ENCODE results near the gene NRIP3. TPM values are rescaled to one million over a fixed set of nuclear protein-coding genes. Genes with fewer than 3 reads are reported as not detected.
"Not testable (repeated sequence)": the region's sequence is repeated elsewhere in the genome, so short reads cannot be mapped to it uniquely, and the experiment has no call there.

The NRIP3 gene
- total and polyA plus RNA-seq, 3 experiments from 2014 or later, result 0.10 to 2.2 (median 1.4) TPM

DNA sequence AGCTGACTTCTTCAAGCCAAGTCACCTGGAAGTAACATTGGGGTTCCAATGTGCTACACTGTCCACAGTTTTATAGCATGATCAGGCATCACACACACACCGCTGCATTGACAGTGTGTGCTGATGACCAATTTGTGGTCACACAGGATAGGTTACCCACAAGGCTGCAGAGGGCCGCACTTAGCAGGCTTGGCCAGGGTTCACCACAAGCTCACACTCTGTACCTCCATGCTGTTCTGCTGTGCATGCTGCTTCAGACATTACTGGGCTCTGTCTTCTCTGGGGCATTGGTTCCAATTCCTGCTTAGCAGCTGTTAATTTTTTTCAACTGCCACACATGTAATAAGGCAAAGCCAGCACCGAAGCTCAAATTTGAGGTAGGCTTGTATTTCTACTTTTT is 11.0 kb upstream of the NRIP3 start:
- H3K27me3 Mint-ChIP-seq, result peaks cover 5 to 10% of the 10 kb centered on the region in 2 donors
- no peaks in the 10 kb centered on the region for H3K27me3 ChIP-seq (ENCODE audit: insufficient read depth, low read length, poor library complexity, severe bottlenecking)
- H3K4me1 Mint-ChIP-seq, result peaks cover 8 to 25% (median 11%) of the 10 kb centered on the region in 3 donors
- no peak for DNase-seq
- H3K9me3 Mint-ChIP-seq, result peaks cover 0 to 4% (median 0%) of the 10 kb centered on the region in 5 donors
- H3K36me3 ChIP-seq (ENCODE audit: insufficient read depth, low read length), result no peaks in the 10 kb centered on the region
- no peaks in the 10 kb centered on the region for H3K36me3 Mint-ChIP-seq
- no peak overlapping the region for H3K4me3 Mint-ChIP-seq
- H3K27ac Mint-ChIP-seq, result no peak overlapping the region
- ChIA-PET POLR2A (no interaction called here), CTCF (interaction anchor here (0.8 to 5.8 kb wide), 10 partner anchors 9 to 520 kb away, joined by 3 to 51 read pairs (median 8); partner anchors contain the start of gene NRIP3)
- H3K4me3 ChIP-seq (ENCODE audit: low read length), result no peak overlapping the region
- no peaks in the 10 kb centered on the region for H3K9me3 ChIP-seq (ENCODE audit: low read length)
- peaks cover 6% of the 10 kb centered on the region for H3K4me1 ChIP-seq (ENCODE audit: insufficient read depth, low read length)
- H3K27ac ChIP-seq (ENCODE audit: low read depth, low read length), result no peak overlapping the region

DNA sequence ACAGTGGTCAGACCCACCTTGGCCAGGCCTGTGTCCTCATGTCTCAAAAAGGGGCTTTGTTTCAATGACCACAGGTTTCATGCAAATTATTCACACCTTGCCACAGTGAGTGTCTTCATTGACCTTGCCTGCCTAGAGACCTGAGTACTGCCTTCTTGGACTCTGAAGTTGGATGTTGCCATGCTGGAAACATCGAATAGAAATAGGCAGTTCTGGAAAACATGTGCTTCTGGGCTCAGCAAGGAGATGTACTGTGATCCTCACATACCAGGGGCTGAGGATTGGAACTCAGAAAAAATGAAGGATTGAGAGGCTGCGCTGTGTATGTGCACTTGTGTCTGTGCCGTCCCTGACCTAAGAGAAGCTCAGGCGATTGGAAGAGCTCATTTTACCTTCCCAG is 9.6 kb upstream of the NRIP3 start:
- Histone ChIP-seq H3K4me1 (ENCODE audit: insufficient read depth, low read length) (peaks cover 6% of the 10 kb centered on the region), H3K9me3 (ENCODE audit: low read length) (no peaks in the 10 kb centered on the region), H3K27ac (ENCODE audit: low read depth, low read length) (no peak overlapping the region), H3K4me3 (ENCODE audit: low read length) (no peak overlapping the region), H3K36me3 (ENCODE audit: insufficient read depth, low read length) (no peaks in the 10 kb centered on the region), H3K27me3 (ENCODE audit: insufficient read depth, low read length, poor library complexity, severe bottlenecking) (no peaks in the 10 kb centered on the region)
- no peak for DNase-seq
- ChIA-PET POLR2A (no interaction called here), CTCF (interaction anchor here (1.0 to 5.8 kb wide), 3 partner anchors 54 to 493 kb away, joined by 6 to 51 read pairs (median 7); no protein-coding TSS in a partner anchor)
- Mint-ChIP-seq H3K9me3 (peaks cover 0 to 4% (median 0%) of the 10 kb centered on the region in 5 donors), H3K4me1 (peaks cover 8 to 25% (median 11%) of the 10 kb centered on the region in 3 donors), H3K36me3 (no peaks in the 10 kb centered on the region), H3K27ac (no peak overlapping the region), H3K4me3 (no peak overlapping the region), H3K27me3 (peaks cover 5 to 10% of the 10 kb centered on the region in 2 donors)

DNA sequence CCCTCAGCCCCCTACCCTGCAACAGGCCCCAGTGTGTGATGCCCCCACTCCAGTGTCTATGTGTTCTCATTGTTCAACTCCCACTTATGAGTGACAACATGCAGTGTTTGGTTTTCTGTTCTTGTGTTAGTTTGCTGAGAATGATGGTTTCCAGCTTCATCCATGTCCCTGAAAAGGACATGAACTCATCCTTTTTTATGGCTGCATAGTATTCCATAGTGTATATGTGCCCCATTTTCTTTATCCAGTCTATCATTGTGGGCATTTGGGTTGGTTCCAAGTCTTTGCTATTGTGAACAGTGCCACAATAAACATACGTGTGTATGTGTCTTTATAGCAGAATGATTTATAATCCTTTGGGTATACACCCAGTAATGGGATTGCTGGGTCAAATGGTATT is 5.7 kb upstream of the NRIP3 start:
- CTCF ChIA-PET, H3K36me3 Mint-ChIP-seq: not testable (repeated sequence)

DNA sequence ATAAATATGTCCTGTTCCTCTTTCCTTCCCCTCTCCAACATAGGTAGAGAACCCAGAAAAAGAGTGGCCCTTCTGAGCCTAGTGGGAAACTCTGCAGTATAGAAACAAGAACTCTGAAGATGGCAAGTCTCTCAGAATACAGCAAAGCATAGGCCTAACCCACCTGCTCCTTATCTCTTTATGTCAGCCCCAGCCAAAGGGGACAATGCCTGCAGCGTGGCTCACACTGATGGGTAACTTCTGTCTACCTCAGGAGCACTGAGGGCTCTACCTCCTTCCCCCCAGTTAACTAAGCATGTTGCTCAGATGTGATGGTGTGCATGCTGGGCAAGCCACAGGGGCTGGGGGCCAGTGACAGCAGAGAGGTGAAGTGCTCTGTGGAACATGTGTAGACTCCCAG is 4.9 kb upstream of the NRIP3 start:
- CTCF ChIA-PET, result no interaction called here

More for the DNA sequence above, 5.7 kb upstream of the NRIP3 start:
- H3K27ac Mint-ChIP-seq; H3K9me3 Mint-ChIP-seq; H3K36me3 ChIP-seq (ENCODE audit: insufficient read depth, low read length); DNase-seq; H3K4me3 Mint-ChIP-seq; H3K27ac ChIP-seq (ENCODE audit: low read depth, low read length); H3K9me3 ChIP-seq (ENCODE audit: low read length); POLR2A ChIA-PET; H3K4me1 Mint-ChIP-seq; H3K27me3 ChIP-seq (ENCODE audit: insufficient read depth, low read length, poor library complexity, severe bottlenecking); H3K4me1 ChIP-seq (ENCODE audit: insufficient read depth, low read length); H3K4me3 ChIP-seq (ENCODE audit: low read length); H3K27me3 Mint-ChIP-seq: not testable (repeated sequence)

DNA sequence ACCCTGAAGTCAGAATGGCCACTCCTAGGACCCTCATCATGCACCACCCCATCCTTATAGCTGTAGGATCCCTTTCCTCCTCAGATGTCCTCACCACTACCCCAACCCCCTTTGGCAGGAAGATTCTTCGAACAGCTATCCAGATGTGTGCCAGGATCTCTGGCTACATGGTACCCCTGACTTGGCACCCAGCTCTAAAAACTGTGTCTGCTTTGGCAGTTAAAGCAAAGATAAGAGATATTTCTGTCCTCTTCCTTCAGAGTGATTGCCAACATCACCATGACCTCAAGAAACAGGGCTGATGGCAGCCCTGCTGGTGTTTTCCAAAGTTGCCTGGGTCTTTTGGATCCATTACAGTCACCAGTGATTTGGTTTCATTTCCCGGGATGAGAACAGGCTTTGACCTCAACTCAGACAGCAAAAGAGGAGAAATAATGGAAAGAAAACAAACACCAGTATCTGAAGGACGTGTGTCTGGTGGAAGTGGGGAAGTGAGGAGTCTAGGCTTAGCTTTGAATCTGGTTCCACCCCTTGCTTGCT is 4.3 kb upstream of the NRIP3 start:
- POLR2A ChIA-PET, result no interaction called here
- Mint-ChIP-seq H3K27me3 (peaks cover 2 to 10% of the 10 kb centered on the region in 2 donors), H3K36me3 (peaks cover 0 to 2% (median 0%) of the 10 kb centered on the region in 3 donors)

More for the DNA sequence above, 4.9 kb upstream of the NRIP3 start:
- Mint-ChIP-seq H3K27ac (peak overlapping the region in 1 of 8 donors; percentile 19), H3K9me3 (peaks cover 0 to 4% (median 0%) of the 10 kb centered on the region in 5 donors), H3K4me3 (no peak overlapping the region), H3K27me3 (peaks cover 0 to 10% of the 10 kb centered on the region in 2 donors), H3K36me3 (peaks cover 0 to 2% (median 0%) of the 10 kb centered on the region in 3 donors), H3K4me1 (peaks cover 5 to 10% (median 7%) of the 10 kb centered on the region in 3 donors)
- no peaks in the 10 kb centered on the region for H3K9me3 ChIP-seq (ENCODE audit: low read length)
- DNase-seq, result no peak
- H3K36me3 ChIP-seq (ENCODE audit: insufficient read depth, low read length), result no peaks in the 10 kb centered on the region
- POLR2A ChIA-PET, result no interaction called here
- no peaks in the 10 kb centered on the region for H3K27me3 ChIP-seq (ENCODE audit: insufficient read depth, low read length, poor library complexity, severe bottlenecking)
- H3K4me3 ChIP-seq (ENCODE audit: low read length), result no peak overlapping the region
- H3K27ac ChIP-seq (ENCODE audit: low read depth, low read length), result no peak overlapping the region
- H3K4me1 ChIP-seq (ENCODE audit: insufficient read depth, low read length), result no peaks in the 10 kb centered on the region

DNA sequence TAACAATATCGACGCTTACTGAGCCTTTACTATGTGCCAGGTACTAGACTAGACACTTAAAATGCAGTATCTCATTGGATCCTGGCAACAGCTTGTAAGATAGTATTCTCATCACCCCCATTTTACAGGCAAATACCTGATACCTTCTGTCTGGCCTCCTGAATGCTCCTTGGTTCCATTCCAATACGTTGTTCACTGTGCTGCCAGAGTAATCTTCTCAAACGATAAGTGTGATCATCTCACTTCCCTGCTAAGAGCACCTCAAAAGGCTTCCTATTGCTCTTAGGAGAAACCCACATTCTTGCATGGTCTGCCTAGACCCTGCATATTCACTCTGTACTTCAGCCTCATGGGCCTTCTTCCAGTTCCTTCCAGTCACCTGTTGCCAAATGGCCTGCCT is 1.3 kb upstream of the NRIP3 start:
- peaks cover 11 to 16% of the 10 kb centered on the region in 2 donors for H3K27me3 Mint-ChIP-seq
- H3K36me3 Mint-ChIP-seq, result peaks cover 0 to 2% (median 0%) of the 10 kb centered on the region in 3 donors
- ChIA-PET POLR2A (interaction anchor here (0.5 kb wide), 1 partner anchor 242 kb away, joined by 4 read pairs; no protein-coding TSS in a partner anchor), CTCF (interaction anchor here (3.0 kb wide), 1 partner anchor 11 kb away, joined by 21 read pairs; no protein-coding TSS in a partner anchor)
- H3K9me3 Mint-ChIP-seq, result peaks cover 0 to 2% (median 0%) of the 10 kb centered on the region in 5 donors
- peak overlapping the region in 7 of 8 donors; percentile 0 to 70 (median 22) for H3K27ac Mint-ChIP-seq
- Histone ChIP-seq H3K27ac (ENCODE audit: low read depth, low read length) (no peak overlapping the region), H3K9me3 (ENCODE audit: low read length) (no peaks in the 10 kb centered on the region), H3K36me3 (ENCODE audit: insufficient read depth, low read length) (no peaks in the 10 kb centered on the region), H3K4me1 (ENCODE audit: insufficient read depth, low read length) (peaks cover 12% of the 10 kb centered on the region), H3K4me3 (ENCODE audit: low read length) (no peak overlapping the region), H3K27me3 (ENCODE audit: insufficient read depth, low read length, poor library complexity, severe bottlenecking) (peaks cover 17% of the 10 kb centered on the region)
- peaks cover 14 to 20% (median 18%) of the 10 kb centered on the region in 3 donors for H3K4me1 Mint-ChIP-seq
- peak overlapping the region; percentile 63 to 81 (median 67) for H3K4me3 Mint-ChIP-seq
- no peak for DNase-seq

More for the DNA sequence above, 4.3 kb upstream of the NRIP3 start:
- Histone ChIP-seq H3K27ac (ENCODE audit: low read depth, low read length) (no peak overlapping the region), H3K4me1 (ENCODE audit: insufficient read depth, low read length) (peaks cover 6% of the 10 kb centered on the region), H3K27me3 (ENCODE audit: insufficient read depth, low read length, poor library complexity, severe bottlenecking) (no peaks in the 10 kb centered on the region), H3K9me3 (ENCODE audit: low read length) (no peaks in the 10 kb centered on the region), H3K4me3 (ENCODE audit: low read length) (no peak overlapping the region), H3K36me3 (ENCODE audit: insufficient read depth, low read length) (no peaks in the 10 kb centered on the region)
- Mint-ChIP-seq H3K9me3 (peaks cover 0 to 4% (median 0%) of the 10 kb centered on the region in 5 donors), H3K27ac (peak overlapping the region in 2 of 8 donors; percentile 7 to 13), H3K4me3 (no peak overlapping the region), H3K4me1 (peaks cover 8 to 14% (median 11%) of the 10 kb centered on the region in 3 donors)
- CTCF ChIA-PET, result no interaction called here
- DNase-seq, result no peak

DNA sequence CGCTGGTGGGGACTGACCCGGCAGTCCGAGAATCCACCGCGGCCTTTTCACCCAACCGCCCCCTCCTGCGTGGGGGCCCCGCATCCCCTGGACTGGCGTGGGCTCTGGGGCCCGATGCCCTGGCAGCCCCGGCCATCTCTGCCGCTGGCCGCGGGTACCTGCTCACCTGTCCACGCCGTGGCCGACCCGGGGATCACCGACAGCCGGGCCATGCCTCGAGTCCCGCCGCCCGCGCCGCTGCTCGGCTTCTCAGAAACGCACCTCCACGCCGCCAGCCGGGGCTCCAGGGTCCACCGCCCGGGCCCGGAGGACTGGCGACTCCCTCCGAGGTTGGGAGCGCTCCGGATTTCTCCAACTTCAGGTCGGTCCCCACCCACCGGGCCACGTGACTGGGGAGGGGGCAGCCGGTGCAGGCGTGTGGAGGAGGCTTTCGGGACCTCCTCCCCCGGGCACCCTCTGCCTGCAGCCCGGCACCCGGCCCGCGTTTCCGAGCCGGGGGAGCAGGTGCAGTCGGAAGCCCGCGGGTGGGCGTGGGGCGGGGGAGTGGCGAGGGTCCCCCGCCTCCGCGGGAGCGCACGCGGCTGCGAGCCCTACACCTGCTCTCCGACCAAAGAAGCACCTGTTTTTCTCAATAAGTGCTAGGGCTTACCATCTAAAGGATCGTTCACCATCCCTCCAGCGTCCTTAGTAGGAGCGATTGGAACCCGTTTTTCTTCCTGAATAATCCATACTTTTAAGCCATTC is 554 bp upstream of the NRIP3 start:
- Histone ChIP-seq H3K4me3 (ENCODE audit: low read length) (peak overlapping the region; percentile 19), H3K9me3 (ENCODE audit: low read length) (no peaks in the 10 kb centered on the region), H3K4me1 (ENCODE audit: insufficient read depth, low read length) (peaks cover 12% of the 10 kb centered on the region), H3K27me3 (ENCODE audit: insufficient read depth, low read length, poor library complexity, severe bottlenecking) (peaks cover 17% of the 10 kb centered on the region), H3K36me3 (ENCODE audit: insufficient read depth, low read length) (no peaks in the 10 kb centered on the region), H3K27ac (ENCODE audit: low read depth, low read length) (no peak overlapping the region)
- DNase-seq, result peak in 4 of 5 donors; percentile 4 to 50 (median 20)
- Mint-ChIP-seq H3K9me3 (no peaks in the 10 kb centered on the region), H3K27ac (peak overlapping the region in 5 of 8 donors; percentile 0 to 51 (median 22)), H3K4me3 (peak overlapping the region; percentile 63 to 81 (median 67)), H3K36me3 (peaks cover 0 to 2% (median 0%) of the 10 kb centered on the region in 3 donors), H3K4me1 (peaks cover 14 to 20% (median 18%) of the 10 kb centered on the region in 3 donors), H3K27me3 (peaks cover 14 to 24% of the 10 kb centered on the region in 2 donors)
- POLR2A ChIA-PET, result interaction anchor here (1.0 kb wide), 1 partner anchor 40 kb away, joined by 6 read pairs; the partner anchor contains the start of gene TMEM9B
- CTCF ChIA-PET, result interaction anchor here (0.8 to 3.0 kb wide), 4 partner anchors 10 to 89 kb away, joined by 3 to 21 read pairs (median 4); no protein-coding TSS in a partner anchor

Data from CD8-positive, alpha-beta memory T cell (primary cell).